HepG2 (cell line): ENCODE measurements around the gene TTC39B. TPM values are rescaled to one million over a fixed set of nuclear protein-coding genes. Genes with fewer than 3 reads are reported as not detected.

Experiments
- ATAC-seq: fragments of 200-7000 bp; cut with Tn5 transposase; 3 replicates; pipeline ENCODE4 v1.9.1; 2020; ENCODE audit warnings: mild to moderate bottlenecking, moderate library complexity
- BruUV-seq: library from RNA; stranded (reverse); fragments of 400-500 nt; replicated peaks from 2 replicates; lab custom pipeline; 2021; lab: Mats Ljungman, UMichigan
- CTCF ChIA-PET: fragments of 300-600 bp; formaldehyde crosslinking; extraction: SDS; loops from one replicate; lab custom pipeline; 2021; ENCODE audit warnings: low total read pairs, inconsistent platforms, low intra/inter-chr PET ratio; lab: Yijun Ruan, JAX
- POLR2A ChIA-PET: fragments of 350-600 bp; sonication (Branson Sonifier 250); formaldehyde crosslinking; loops from one replicate; lab custom pipeline; 2020; ENCODE audit warnings: antibody characterized with exemption, inconsistent platforms; lab: Yijun Ruan, JAX
- DNase-seq: peaks from one replicate; pipeline ENCODE4 v3.0.0-alpha.2; 2015; ENCODE audit warnings: low spot score
- FAIRE-seq: peaks from 3 replicates; lab custom pipeline; 2011; peaks lifted over from hg19 to GRCh38; lab: Jason Lieb, UNC
- H2AFZ ChIP-seq: one replicate; pipeline ENCODE4 v1.6.1; 2011; ENCODE audit warnings: low read length, inconsistent platforms
- H3K27ac ChIP-seq: fragments of 300-600 bp; 3 replicates; pipeline ENCODE4 v1.8.0; 2011; ENCODE audit warnings: mixed run types, mild to moderate bottlenecking, mixed read lengths, low read length, inconsistent platforms; ENCODE audit not compliant: insufficient read depth; ENCODE audit errors: extremely low read length
- H3K27me3 ChIP-seq, 2 experiments: fragments of 200-600 bp in 1 of 2; 2 replicates in 1 of 2; 3 replicates in 1 of 2; pipeline versions ENCODE4 v1.6.0 to v1.8.0; 2011; ENCODE audit warnings: low read length in 2 of 2, mild to moderate bottlenecking in 2 of 2, moderate library complexity in 2 of 2, inconsistent platforms in 1 of 2; ENCODE audit not compliant: insufficient read depth in 2 of 2, control insufficient read depth in 1 of 2
- H3K36me3 ChIP-seq, 2 experiments: fragments of 200-600 bp in 1 of 2; replicated peaks in 1 of 2; 2 replicates in 1 of 2; 3 replicates in 1 of 2; pipeline versions ENCODE4 v1.5.1 to v1.8.0; 2011; ENCODE audit warnings: low read length in 2 of 2, inconsistent platforms in 1 of 2; ENCODE audit not compliant: insufficient read depth in 2 of 2, control insufficient read depth in 1 of 2
- H3K4me1 ChIP-seq: 2 replicates; pipeline ENCODE4 v1.5.1; 2012; ENCODE audit warnings: low read length, inconsistent platforms; ENCODE audit not compliant: insufficient read depth
- H3K4me2 ChIP-seq: 2 replicates; pipeline ENCODE4 v1.6.0; 2011; ENCODE audit warnings: low read depth, low read length, inconsistent platforms
- H3K4me3 ChIP-seq, 3 experiments: fragments of 200-600 bp in 1 of 3; sonication (generic), shearing (Covaris generic) in 1 of 3; replicated peaks in 1 of 3; 2 replicates each; pipeline ENCODE4 v1.5.1; 2011 to 2016; ENCODE audit warnings: low read length in 3 of 3, inconsistent platforms in 2 of 3, low read depth in 2 of 3, mild to moderate bottlenecking in 2 of 3, control low read depth in 1 of 3, mixed read lengths in 1 of 3; ENCODE audit not compliant: insufficient read depth in 1 of 3
- H3K79me2 ChIP-seq: one replicate; pipeline ENCODE4 v1.6.1; 2011; ENCODE audit warnings: low read length, inconsistent platforms; ENCODE audit not compliant: insufficient read depth
- H3K9ac ChIP-seq: 2 replicates; pipeline ENCODE4 v1.6.0; 2011; ENCODE audit warnings: mild to moderate bottlenecking, low read depth, low read length, inconsistent platforms; ENCODE audit not compliant: insufficient read depth
- H3K9me3 ChIP-seq: 2 replicates; pipeline ENCODE4 v1.5.1; 2012; ENCODE audit warnings: mild to moderate bottlenecking, low read length
- H4K20me1 ChIP-seq: 2 replicates; pipeline ENCODE4 v1.6.0; 2011; ENCODE audit warnings: inconsistent platforms, mild to moderate bottlenecking, low read length, moderate library complexity; ENCODE audit not compliant: insufficient read depth
- CENPT ChIP-seq: sonication (generic); formaldehyde crosslinking; IDR thresholded peaks from 2 replicates; pipeline ENCODE4 v1.8.0; 2022; ENCODE audit warnings: low read depth, mild to moderate bottlenecking, moderate library complexity, missing genetic modification reagents
- CREB1 ChIP-seq, 2 experiments: fragments of 450-650 bp in 1 of 2; IDR thresholded peaks; 2 replicates each; pipeline ENCODE4 v1.6.1; 2016 to 2017; ENCODE audit warnings: control low read depth in 1 of 2, mild to moderate bottlenecking in 1 of 2, missing compliant biosample characterization in 1 of 2, missing genetic modification characterization in 1 of 2
- HNF1B ChIP-seq: sonication (generic); formaldehyde crosslinking; IDR thresholded peaks from 2 replicates; pipeline ENCODE4 v1.5.1; 2020; ENCODE audit warnings: mild to moderate bottlenecking, moderate library complexity, missing genetic modification reagents
- POLR2AphosphoS5 ChIP-seq: IDR thresholded peaks from 2 replicates; pipeline ENCODE4 v1.6.1; 2012; ENCODE audit warnings: low read depth, low read length
- SAP130 ChIP-seq: IDR thresholded peaks from 2 replicates; pipeline ENCODE4 v1.6.1; 2016; ENCODE audit warnings: low read depth
- ZEB1 ChIP-seq: IDR thresholded peaks from 2 replicates; pipeline ENCODE4 v1.6.1; 2012; ENCODE audit warnings: mild to moderate bottlenecking, low read depth, inconsistent platforms; ENCODE audit not compliant: insufficient replicate concordance
- ZFP90 ChIP-seq: sonication (generic); formaldehyde crosslinking; IDR thresholded peaks from 2 replicates; pipeline ENCODE4 v1.8.0; 2022; ENCODE audit warnings: missing genetic modification reagents, mild to moderate bottlenecking, inconsistent platforms, borderline replicate concordance
- ZNF333 ChIP-seq: sonication (generic); formaldehyde crosslinking; IDR thresholded peaks from 2 replicates; pipeline ENCODE4 v1.4.0; 2020; ENCODE audit warnings: mild to moderate bottlenecking, missing genetic modification reagents, borderline replicate concordance
- ZNF549 ChIP-seq: sonication (generic); formaldehyde crosslinking; IDR thresholded peaks from 2 replicates; pipeline ENCODE4 v1.5.0; 2020; ENCODE audit warnings: missing genetic modification reagents
- WGBS: methylation state at CpG from one replicate; pipeline ENCODE4 v1.1.6; 2017; ENCODE audit warnings: low lambda C conversion rate; 5-methylcytosine and 5-hydroxymethylcytosine counted together
- in situ Hi-C: cut with HindIII; loops from 2 replicates; pipeline ENCODE4 v1.10.0; 2017; ENCODE audit warnings: low pct_unique_long_range_greater_than_20kb; ENCODE audit not compliant: extremely low pct_ligation_motif_present
- intact Hi-C: fragments of 100-400 bp; cut with micrococcal nuclease; formaldehyde crosslinking; loops from one replicate; pipeline ENCODE4 v1.10.0; 2022; ENCODE audit not compliant: unreplicated experiment
- polyA plus RNA-seq, 8 experiments: library from polyadenylated mRNA; depleted of rRNA in 3 of 8; stranded (reverse) in 7 of 8; unstranded in 1 of 8; fragments of >200 nt; fragmentation: Illumina TruSeq in 4 of 8; extraction: Trizol in 4 of 8; gene quantifications; 2 replicates each; pipeline versions ENCODE4 v1.2.1 to v1.2.3, GENCODE V29; 2011 to 2016; ENCODE audit warnings: low read depth in 4 of 8, missing spikeins in 1 of 8, mixed read lengths in 1 of 8; ENCODE audit not compliant: insufficient read depth in 1 of 8
- total RNA-seq, 5 experiments: library from RNA; depleted of rRNA; stranded (reverse); fragments of >200 nt; fragmentation: Illumina TruSeq; extraction: Trizol; gene quantifications; 2 replicates each; pipeline ENCODE4 v1.2.3, GENCODE V29; 2016; ENCODE audit warnings: low read depth in 1 of 5

Gene TTC39B
- total and polyA plus RNA-seq, 2 of the 13 experiments (the other 11 are each of a cell fraction or from before 2014, with no cell fraction given): 14.3 to 19.4 TPM

GRCh38 chr9:15205632-15206420, 101.2 kb downstream of the TTC39B start (continued):
- TF ChIP-seq HNF1B (CRISPR knock-in tag): 0 out of 2 replicates have a peak, but pooled peaks have one; percentile 40
- no peak for TF ChIP-seq POLR2AphosphoS5
- peak; percentile 72 for TF ChIP-seq SAP130 (CRISPR knock-in tag)
- TF ChIP-seq ZNF333 (CRISPR knock-in tag): no peak
- TF ChIP-seq CENPT (CRISPR knock-in tag): no peak
- TF ChIP-seq, all 625 proteins: peak for 26

- H3K4me2 ChIP-seq: no peak overlapping the region
- 83% methylated on average over 3 of the region's 3 CpGs for WGBS
- H3K4me1 ChIP-seq: peaks cover 24% of the 10 kb centered on the region
- H3K9me3 ChIP-seq: no peaks in the 10 kb centered on the region
- no peak overlapping the region for H3K27ac ChIP-seq
- ChIA-PET POLR2A (no interaction called here), CTCF (no interaction called here)
- FAIRE-seq (no peak), DNase-seq (no peak), ATAC-seq (no peak)
- H3K27me3 ChIP-seq: no peaks in the 10 kb centered on the region
- in situ Hi-C loops: loop anchor here (25.0 kb wide), 1 partner anchor 409 kb away; no protein-coding TSS in a partner anchor
- H3K9ac ChIP-seq: no peak overlapping the region
- TF ChIP-seq CREB1 (IDR thresholded peaks at IDR 0.05) (no peak), CREB1 (CRISPR knock-in tag; IDR thresholded peaks at IDR 0.05) (no peak), ZNF549 (CRISPR knock-in tag) (no peak), ZEB1 (no peak), ZFP90 (CRISPR knock-in tag) (no peak)
- H3K4me3 ChIP-seq: no peak overlapping the region
- intact Hi-C loops: no loop called here
- no peak overlapping the region for H2AFZ ChIP-seq
- no TSS peak for BruUV-seq
- H3K79me2 ChIP-seq: no peaks in the 10 kb centered on the region
- H4K20me1 ChIP-seq: no peaks in the 10 kb centered on the region
- peaks cover 0 to 14% of the 10 kb centered on the region in 2 experiments; a peak in 2 of 5 replicates for H3K36me3 ChIP-seq
Measured at GRCh38 chr9:15203581-15203980, 103.4 kb downstream of the TTC39B start.
